ENCODE data around the gene NUDT1. TPM values are rescaled to one million over a fixed set of nuclear protein-coding genes. Genes with fewer than 3 reads are reported as not detected.

Gene NUDT1
- 69.9 and 81.6 TPM in 2 replicates for total RNA-seq

GRCh38 chr7:2241580-2242540, at the start of gene NUDT1, which contains the start of gene MRM2:
Gene NUDT1 (plus strand): TSS chr7:2242226. CDS start chr7:2244575, 2,349 bp downstream.
Gene MRM2 (minus strand): TSS chr7:2242205. CDS start chr7:2242169, 36 bp downstream.
- peak within 1 kb of the TSS; percentile 96 for H3K4me3 Mint-ChIP-seq
- peak within 1 kb of the TSS; percentile 89 for H3K27ac Mint-ChIP-seq
- peaks cover 11% of the 10 kb centered on the region for H3K4me1 Mint-ChIP-seq
- H3K27me3 Mint-ChIP-seq, result no peaks in the 10 kb centered on the region
- peak; percentile 95 for DNase-seq
- peaks cover 20% of the 10 kb centered on the region for H3K36me3 Mint-ChIP-seq (ENCODE audit: low read depth)
- intact Hi-C loops (cut with micrococcal nuclease), result loop anchor here (1.0 to 2.0 kb wide), 3 partner anchors 10 to 111 kb away; partner anchors contain the start of genes MAD1L1 and SNX8
- H3K9me3 Mint-ChIP-seq, result no peaks in the 10 kb centered on the region

GRCh38 chr7:2192831-2193534, 49.0 kb upstream of the NUDT1 start:
- Mint-ChIP-seq H3K4me1 (no peaks in the 10 kb centered on the region), H3K4me3 (no peak overlapping the region), H3K27ac (no peak overlapping the region), H3K9me3 (no peaks in the 10 kb centered on the region), H3K27me3 (no peaks in the 10 kb centered on the region), H3K36me3 (ENCODE audit: low read depth) (peaks cover 46% of the 10 kb centered on the region)
- intact Hi-C loops (cut with micrococcal nuclease), result no loop called here
- no peak for DNase-seq

GRCh38 chr7:2193575-2194305, 48.3 kb upstream of the NUDT1 start:
- peaks cover 44% of the 10 kb centered on the region for H3K36me3 Mint-ChIP-seq (ENCODE audit: low read depth)
- no peaks in the 10 kb centered on the region for H3K4me1 Mint-ChIP-seq
- DNase-seq, result no peak
- no peaks in the 10 kb centered on the region for H3K27me3 Mint-ChIP-seq
- H3K4me3 Mint-ChIP-seq, result no peak overlapping the region
- H3K9me3 Mint-ChIP-seq, result no peaks in the 10 kb centered on the region
- intact Hi-C loops (cut with micrococcal nuclease), result no loop called here
- H3K27ac Mint-ChIP-seq, result no peak overlapping the region

DNA sequence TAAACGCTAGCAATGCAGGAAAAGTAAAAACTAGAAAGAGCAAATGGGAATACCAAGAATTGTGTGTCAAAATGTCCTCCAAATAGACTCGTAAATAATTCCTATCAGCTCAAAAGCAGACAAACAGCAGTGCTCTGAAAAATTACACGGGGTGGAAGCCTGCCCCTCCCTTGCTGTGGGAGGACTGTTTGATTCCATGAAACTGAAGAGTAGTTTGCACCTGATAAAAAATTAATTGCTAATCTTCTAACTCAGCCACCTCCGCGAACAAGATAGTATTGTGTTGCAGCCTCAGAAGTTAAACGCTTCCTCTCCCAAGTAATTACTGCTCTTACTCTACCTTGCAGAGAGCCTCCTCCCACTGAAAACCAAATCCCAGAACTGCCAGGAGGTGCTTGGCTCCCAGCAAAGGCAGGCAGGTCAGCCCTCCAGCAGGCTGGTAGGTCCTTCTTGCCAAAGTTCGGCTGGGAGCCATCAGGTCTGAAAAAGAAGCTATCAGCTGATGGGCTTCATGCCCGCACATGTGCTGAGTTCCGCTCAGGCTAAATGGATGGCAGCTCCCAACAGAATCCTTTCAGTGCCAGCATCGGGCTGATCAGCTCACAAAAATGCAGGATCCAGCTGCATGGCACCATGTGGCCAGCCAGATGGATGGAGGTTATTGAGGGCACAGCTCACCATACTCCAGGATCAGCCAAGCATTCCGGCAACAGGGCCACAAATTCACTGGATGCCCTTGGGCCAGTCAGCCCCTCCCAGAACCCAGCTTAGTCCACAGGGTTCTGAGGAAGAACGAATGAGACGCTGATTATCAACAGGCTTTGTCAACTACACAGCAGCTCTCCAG, 46.4 kb upstream of the NUDT1 start:
- H3K27ac Mint-ChIP-seq, result no peak overlapping the region
- DNase-seq, result no peak
- intact Hi-C loops (cut with micrococcal nuclease), result no loop called here
- H3K27me3 Mint-ChIP-seq, result no peaks in the 10 kb centered on the region
- no peak overlapping the region for H3K4me3 Mint-ChIP-seq
- H3K9me3 Mint-ChIP-seq, result no peaks in the 10 kb centered on the region
- peaks cover 41% of the 10 kb centered on the region for H3K36me3 Mint-ChIP-seq (ENCODE audit: low read depth)
- no peaks in the 10 kb centered on the region for H3K4me1 Mint-ChIP-seq

GRCh38 chr7:2196381-2197378, 45.3 kb upstream of the NUDT1 start:
- intact Hi-C loops (cut with micrococcal nuclease), result no loop called here
- Mint-ChIP-seq H3K4me3 (no peak overlapping the region), H3K27ac (no peak overlapping the region), H3K36me3 (ENCODE audit: low read depth) (peaks cover 39% of the 10 kb centered on the region), H3K4me1 (no peaks in the 10 kb centered on the region), H3K27me3 (no peaks in the 10 kb centered on the region), H3K9me3 (no peaks in the 10 kb centered on the region)
- DNase-seq, result no peak

DNA sequence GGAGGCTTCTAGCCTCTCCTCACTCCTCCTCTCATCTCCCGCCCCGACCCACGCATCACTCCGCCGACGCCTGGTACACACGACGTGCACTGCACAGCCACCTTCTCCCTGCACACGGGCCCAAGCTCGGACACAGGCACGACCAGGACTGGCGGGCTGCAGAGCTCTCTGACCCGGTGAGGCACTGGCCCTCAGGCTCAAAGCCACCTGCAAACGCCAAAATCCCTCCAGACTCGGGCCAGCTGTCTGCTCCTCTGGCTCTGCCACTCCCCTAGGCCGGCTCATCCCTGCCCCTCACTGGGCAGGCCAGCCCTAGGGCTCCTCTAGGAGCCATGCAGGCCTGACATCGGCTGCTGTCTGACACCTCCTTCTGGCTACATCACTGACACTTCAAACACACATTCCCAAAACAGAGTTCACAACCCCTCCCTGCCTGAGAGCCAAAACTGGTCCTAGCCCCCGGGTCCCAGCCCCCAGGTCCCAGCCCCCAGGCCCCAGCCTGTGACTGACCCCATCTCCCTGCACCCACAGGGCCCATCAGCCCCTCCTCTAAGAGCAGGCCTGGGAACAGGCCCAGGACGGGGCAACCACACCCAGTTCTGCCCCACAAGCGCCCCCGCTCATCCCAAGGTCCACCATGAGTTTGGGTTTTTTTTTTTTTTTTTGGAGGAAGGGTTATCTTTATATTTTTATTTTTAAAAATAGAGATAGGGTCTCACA, 44.4 kb upstream of the NUDT1 start:
- no peak for DNase-seq
- Mint-ChIP-seq H3K27me3 (no peaks in the 10 kb centered on the region), H3K9me3 (no peaks in the 10 kb centered on the region), H3K36me3 (ENCODE audit: low read depth) (peaks cover 36% of the 10 kb centered on the region), H3K4me1 (no peaks in the 10 kb centered on the region), H3K4me3 (no peak overlapping the region), H3K27ac (no peak overlapping the region)
- intact Hi-C loops (cut with micrococcal nuclease), result no loop called here

DNA sequence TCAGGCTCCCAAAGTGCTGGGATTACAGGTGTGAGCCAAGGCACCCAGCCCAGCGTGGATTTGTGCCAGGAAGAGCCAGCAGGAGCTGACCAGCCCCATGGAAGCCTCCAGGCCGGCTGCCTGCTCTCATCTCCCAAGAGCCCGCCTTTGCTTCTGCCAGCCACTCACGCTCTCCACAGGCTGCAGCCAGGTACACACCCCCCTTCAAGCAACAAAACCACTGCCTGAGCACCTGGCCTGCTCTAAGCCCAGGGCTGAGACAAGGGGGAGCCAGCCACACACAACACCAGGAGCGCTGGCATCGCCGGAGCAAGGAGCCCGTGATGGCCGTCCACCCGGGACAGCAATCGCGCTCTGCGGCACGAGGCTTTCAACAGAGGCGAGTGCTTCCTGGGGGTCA, 43.8 kb upstream of the NUDT1 start:
- Mint-ChIP-seq H3K4me1 (no peaks in the 10 kb centered on the region), H3K27ac (no peak overlapping the region)

DNA sequence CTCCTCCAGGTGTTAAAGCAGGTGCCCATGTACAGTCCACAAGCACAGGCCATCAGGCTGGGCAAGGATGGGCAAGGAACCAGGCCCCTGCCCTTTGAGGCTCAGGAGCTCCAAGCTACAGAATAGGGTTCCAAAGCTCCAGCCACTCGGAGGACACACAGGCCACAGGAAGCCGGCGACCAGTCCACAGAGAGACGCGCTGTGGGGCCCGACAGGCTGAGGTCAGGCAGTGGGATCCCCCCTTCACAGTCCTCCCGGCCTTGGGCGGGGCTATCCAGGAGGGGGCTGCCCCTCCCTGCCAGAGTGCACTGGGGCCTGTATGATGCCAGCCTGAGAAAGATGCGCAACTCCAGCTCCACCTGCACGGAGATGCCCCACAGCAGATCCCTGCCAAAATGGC, 43.3 kb upstream of the NUDT1 start:
- H3K4me3 Mint-ChIP-seq, result no peak overlapping the region
- peaks cover 34% of the 10 kb centered on the region for H3K36me3 Mint-ChIP-seq (ENCODE audit: low read depth)
- intact Hi-C loops (cut with micrococcal nuclease), result no loop called here
- H3K9me3 Mint-ChIP-seq, result no peaks in the 10 kb centered on the region
- H3K27ac Mint-ChIP-seq, result no peak overlapping the region
- DNase-seq, result no peak
- no peaks in the 10 kb centered on the region for H3K27me3 Mint-ChIP-seq
- no peaks in the 10 kb centered on the region for H3K4me1 Mint-ChIP-seq

More for the DNA sequence above, 43.8 kb upstream of the NUDT1 start:
- H3K36me3 Mint-ChIP-seq (ENCODE audit: low read depth), result peaks cover 36% of the 10 kb centered on the region
- H3K9me3 Mint-ChIP-seq, result no peaks in the 10 kb centered on the region
- no peaks in the 10 kb centered on the region for H3K27me3 Mint-ChIP-seq
- H3K4me3 Mint-ChIP-seq, result no peak overlapping the region
- DNase-seq, result no peak
- intact Hi-C loops (cut with micrococcal nuclease), result no loop called here

DNA sequence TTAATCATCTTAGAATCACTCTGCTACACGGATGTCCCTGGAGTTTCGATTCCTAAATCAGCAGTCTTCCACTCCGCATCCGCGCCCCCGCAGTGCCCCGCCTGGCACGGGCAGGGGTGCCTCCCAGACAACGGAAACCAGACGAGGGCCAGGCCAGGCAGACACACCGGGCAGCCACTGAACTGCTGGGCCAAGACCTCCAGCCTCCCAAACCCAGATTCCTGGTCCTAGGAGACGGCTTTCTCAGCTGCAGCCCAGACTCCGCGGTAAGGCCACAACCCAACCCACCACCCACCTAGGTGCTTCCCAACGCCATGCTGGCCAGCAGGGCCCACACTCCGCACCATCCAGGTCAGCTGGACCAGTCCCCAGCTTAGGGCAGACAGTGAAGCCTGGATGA, 42.5 kb upstream of the NUDT1 start:
- Mint-ChIP-seq H3K27ac (no peak overlapping the region), H3K4me3 (no peak overlapping the region), H3K27me3 (no peaks in the 10 kb centered on the region), H3K9me3 (no peaks in the 10 kb centered on the region), H3K36me3 (ENCODE audit: low read depth) (peaks cover 30% of the 10 kb centered on the region), H3K4me1 (no peaks in the 10 kb centered on the region)
- intact Hi-C loops (cut with micrococcal nuclease), result no loop called here
- DNase-seq, result no peak

GRCh38 chr7:2199956-2200583, 42.0 kb upstream of the NUDT1 start:
- no peaks in the 10 kb centered on the region for H3K4me1 Mint-ChIP-seq

DNA sequence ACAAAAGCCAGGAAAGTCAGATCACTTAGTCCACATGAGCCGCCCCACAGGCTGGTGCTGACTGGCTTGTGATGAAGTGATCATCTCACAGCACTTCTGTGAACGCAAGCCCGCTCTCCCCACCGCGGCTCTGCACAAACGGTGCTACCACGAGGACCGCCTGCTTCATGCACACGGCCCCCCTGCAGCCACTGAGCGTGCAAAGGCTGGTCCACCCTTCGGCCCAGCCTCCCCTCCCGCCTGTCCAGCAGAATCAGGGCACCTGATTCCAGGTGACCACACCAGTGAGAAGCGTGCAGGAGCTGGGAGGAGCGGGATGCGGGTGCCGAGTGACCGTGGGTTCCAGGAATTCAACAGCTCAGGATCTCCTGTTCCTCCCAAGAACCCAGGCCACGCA, 41.4 kb upstream of the NUDT1 start:
- H3K36me3 Mint-ChIP-seq (ENCODE audit: low read depth), result peaks cover 24% of the 10 kb centered on the region
- H3K9me3 Mint-ChIP-seq, result no peaks in the 10 kb centered on the region
- intact Hi-C loops (cut with micrococcal nuclease), result no loop called here
- DNase-seq, result no peak
- no peaks in the 10 kb centered on the region for H3K27me3 Mint-ChIP-seq
- no peak overlapping the region for H3K27ac Mint-ChIP-seq
- no peaks in the 10 kb centered on the region for H3K4me1 Mint-ChIP-seq
- H3K4me3 Mint-ChIP-seq, result no peak overlapping the region

More at GRCh38 chr7:2199956-2200583, 42.0 kb upstream of the NUDT1 start:
- Mint-ChIP-seq H3K36me3 (ENCODE audit: low read depth) (peaks cover 29% of the 10 kb centered on the region), H3K27ac (no peak overlapping the region), H3K4me3 (no peak overlapping the region), H3K9me3 (no peaks in the 10 kb centered on the region), H3K27me3 (no peaks in the 10 kb centered on the region)
- no peak for DNase-seq
- intact Hi-C loops (cut with micrococcal nuclease), result no loop called here

Measured in activated CD4-positive, alpha-beta T cell treated with anti-CD3 and anti-CD28 coated beads, Interleukin-2, amount 10 ng/mL, durations not matched to agents 24 days and 14 days (primary cell).